Muscle layer of duodenum (tissue), 2 donors: Measurements from ENCODE around the gene PCGF6.
A peak's percentile ranks its signal among the peaks of the same experiment; 100 is the strongest.
"Not testable (repeated sequence)": the region's sequence is repeated elsewhere in the genome, so short reads cannot be mapped to it uniquely, and the experiment has no call there.

ENCODE experiments used
- H3K27ac ChIP-seq: one replicate; pipeline ENCODE4 v1.7.0; 2013; ENCODE audit warnings: mild to moderate bottlenecking, low read length
- H3K27me3 ChIP-seq: one replicate; pipeline ENCODE4 v1.7.0; 2013; ENCODE audit warnings: low read depth, mild to moderate bottlenecking, control low read depth, low read length
- H3K36me3 ChIP-seq, 2 donors: one replicate each; pipeline ENCODE4 v1.7.0; 2013; ENCODE audit warnings: low read length in 2 of 2, control low read depth in 1 of 2, mild to moderate bottlenecking in 1 of 2; ENCODE audit not compliant: insufficient read depth in 2 of 2, control insufficient read depth in 1 of 2
- H3K4me1 ChIP-seq, 2 donors: one replicate each; pipeline ENCODE4 v1.7.0; 2013; ENCODE audit warnings: low read length in 2 of 2, mild to moderate bottlenecking in 2 of 2, control low read depth in 1 of 2, moderate library complexity in 1 of 2; ENCODE audit not compliant: insufficient read depth in 2 of 2, control insufficient read depth in 1 of 2
- H3K4me3 ChIP-seq, 2 donors: one replicate each; pipeline ENCODE4 v1.7.0; 2013; ENCODE audit warnings: low read length in 2 of 2, low read depth in 1 of 2, mild to moderate bottlenecking in 1 of 2
- H3K9me3 ChIP-seq, 2 donors: one replicate each; pipeline ENCODE4 v1.7.0; 2013; ENCODE audit warnings: low read length in 2 of 2, control low read depth in 1 of 2, mild to moderate bottlenecking in 1 of 2; ENCODE audit not compliant: control insufficient read depth in 1 of 2
- donor health status: healthy.

Gene PCGF6

DNA sequence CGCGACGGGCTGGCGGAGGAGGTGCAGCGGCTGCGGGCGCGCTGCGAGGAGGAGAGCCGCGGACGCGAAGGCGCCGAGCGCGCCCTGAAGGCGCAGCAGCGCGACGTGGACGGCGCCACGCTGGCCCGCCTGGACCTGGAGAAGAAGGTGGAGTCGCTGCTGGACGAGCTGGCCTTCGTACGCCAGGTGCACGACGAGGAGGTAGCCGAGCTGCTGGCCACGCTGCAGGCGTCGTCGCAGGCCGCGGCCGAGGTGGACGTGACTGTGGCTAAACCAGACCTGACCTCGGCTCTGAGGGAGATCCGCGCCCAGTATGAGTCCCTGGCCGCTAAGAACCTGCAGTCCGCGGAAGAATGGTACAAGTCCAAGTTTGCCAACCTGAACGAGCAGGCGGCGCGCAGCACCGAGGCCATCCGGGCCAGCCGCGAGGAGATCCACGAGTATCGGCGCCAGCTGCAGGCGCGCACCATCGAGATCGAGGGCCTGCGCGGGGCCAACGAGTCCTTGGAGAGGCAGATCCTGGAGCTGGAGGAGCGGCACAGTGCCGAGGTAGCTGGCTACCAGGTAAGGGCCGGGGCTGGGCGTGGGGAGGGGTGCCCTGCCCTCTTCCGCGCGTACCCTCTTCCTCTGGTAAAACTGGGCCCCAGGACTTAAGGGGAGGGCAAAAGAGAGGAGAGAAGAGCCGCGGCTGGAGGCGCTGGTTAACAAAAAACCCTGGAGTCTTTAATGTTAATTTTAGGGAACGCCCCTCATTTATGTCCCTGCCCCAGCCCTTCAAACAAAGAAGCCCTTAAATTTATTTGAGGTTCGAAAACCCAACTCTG, 73.0 kb downstream of the PCGF6 start:
- Histone ChIP-seq H3K4me3 (peak overlapping the region in 1 of 2 donors; percentile 62), H3K4me1 (peaks cover 0 to 16% of the 10 kb centered on the region in 2 donors), H3K9me3 (peaks cover 0 to 4% of the 10 kb centered on the region in 2 donors), H3K27me3 (peaks cover 47% of the 10 kb centered on the region), H3K27ac (no peak overlapping the region), H3K36me3 (no peaks in the 10 kb centered on the region)

- H3K27me3 ChIP-seq: peaks cover 47% of the 10 kb centered on the region
- H3K36me3 ChIP-seq: no peaks in the 10 kb centered on the region
- no peak within 1 kb of the TSS for H3K27ac ChIP-seq
- H3K4me3 ChIP-seq: peak within 1 kb of the TSS in 1 of 2 donors; percentile 62
- H3K9me3 ChIP-seq: peaks cover 0 to 4% of the 10 kb centered on the region in 2 donors
- peaks cover 0 to 16% of the 10 kb centered on the region in 2 donors for H3K4me1 ChIP-seq
Observed at GRCh38 chr10:103276896-103277712, 73.8 kb downstream of the PCGF6 start, which contains the start of gene INA. TSS of gene INA (plus strand) at chr10:103277138. CDS start at chr10:103277212, 74 bp downstream.

DNA sequence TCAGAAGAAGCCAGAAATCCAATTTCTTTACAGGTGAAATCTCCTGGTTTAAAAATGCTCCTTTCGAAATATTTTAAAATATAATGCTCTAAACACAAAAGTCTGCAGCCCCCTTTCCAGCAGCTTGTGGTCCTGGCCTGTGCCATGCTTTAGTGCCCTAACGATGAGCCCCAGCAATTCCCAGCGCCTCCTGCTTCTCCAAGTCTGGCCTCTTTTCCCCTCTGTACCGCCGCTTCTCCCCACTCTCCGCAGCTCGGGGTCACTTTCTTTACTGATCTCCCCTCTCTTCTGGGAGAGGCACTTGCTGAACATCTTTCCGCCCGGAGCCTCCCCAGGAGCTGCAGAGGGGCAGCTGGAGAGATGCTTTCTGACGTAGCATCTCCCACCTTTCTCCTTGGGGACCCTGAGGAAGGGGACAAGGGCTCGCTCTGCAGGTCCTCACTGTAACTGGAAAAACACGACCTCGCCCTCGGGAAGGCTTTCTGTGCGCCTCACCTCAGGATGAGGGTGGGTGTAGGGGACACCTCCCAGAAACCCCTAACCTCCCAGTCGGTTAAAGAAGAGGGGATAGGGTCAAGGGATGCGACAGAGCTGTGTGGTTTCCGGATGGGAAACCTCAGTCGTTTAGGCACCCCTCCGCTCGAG, 74.6 kb downstream of the PCGF6 start:
- Histone ChIP-seq H3K36me3 (no peaks in the 10 kb centered on the region), H3K4me1 (peaks cover 0 to 16% of the 10 kb centered on the region in 2 donors), H3K4me3 (peak overlapping the region in 1 of 2 donors; percentile 62), H3K27me3 (peaks cover 42% of the 10 kb centered on the region), H3K27ac (no peak overlapping the region), H3K9me3 (peaks cover 0 to 4% of the 10 kb centered on the region in 2 donors)

DNA sequence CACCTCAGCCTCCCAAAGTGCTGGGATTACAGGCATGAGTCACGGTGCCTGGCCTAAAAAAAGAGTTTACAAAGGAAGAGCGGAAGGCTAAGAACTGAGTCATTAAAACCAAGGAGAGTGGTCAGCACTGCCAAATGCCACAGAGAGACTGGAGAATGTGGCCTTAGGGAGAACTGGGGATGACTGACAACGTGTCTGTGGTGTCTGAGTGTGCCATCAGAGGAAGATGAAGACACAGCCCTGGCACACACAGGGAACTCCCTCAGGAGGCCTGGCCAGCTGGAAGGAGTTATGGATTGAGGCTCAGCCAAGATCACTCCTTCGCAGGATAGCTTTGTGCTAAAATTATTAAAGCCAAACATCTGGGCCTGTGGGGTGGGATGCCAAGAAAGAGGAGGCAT, 77.9 kb downstream of the PCGF6 start:
- Histone ChIP-seq H3K9me3 (peaks cover 0 to 3% of the 10 kb centered on the region in 2 donors), H3K4me1 (peaks cover 0 to 16% of the 10 kb centered on the region in 2 donors), H3K36me3 (no peaks in the 10 kb centered on the region), H3K4me3 (no peak overlapping the region), H3K27ac (no peak overlapping the region), H3K27me3 (peaks cover 27% of the 10 kb centered on the region)

GRCh38 chr10:103265717-103266329, 85.1 kb downstream of the PCGF6 start:
- Histone ChIP-seq H3K9me3 (no peaks in the 10 kb centered on the region), H3K36me3 (no peaks in the 10 kb centered on the region), H3K27me3 (no peaks in the 10 kb centered on the region), H3K27ac (no peak overlapping the region), H3K4me3 (no peak overlapping the region), H3K4me1 (no peaks in the 10 kb centered on the region)

DNA sequence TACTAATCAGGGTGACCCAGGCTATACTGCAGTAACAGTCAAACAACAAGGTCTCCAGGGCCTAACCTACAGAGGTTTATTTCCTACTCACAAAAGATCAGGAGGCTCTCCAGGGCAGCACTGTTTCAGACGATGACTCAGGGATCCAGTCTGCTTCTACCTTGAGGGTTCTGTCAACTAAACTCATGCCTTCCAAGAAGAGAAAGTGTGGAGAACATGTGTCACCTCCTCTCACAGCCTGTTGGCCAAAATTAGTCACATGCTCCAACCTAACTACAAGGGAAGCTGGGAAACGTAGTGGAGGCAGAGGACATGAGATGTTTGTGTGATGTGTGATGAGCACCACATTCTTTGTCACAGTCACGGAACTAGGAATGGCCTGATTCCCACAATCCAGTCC, 88.7 kb downstream of the PCGF6 start:
- Histone ChIP-seq H3K4me1 (no peaks in the 10 kb centered on the region), H3K36me3 (no peaks in the 10 kb centered on the region), H3K4me3 (no peak overlapping the region), H3K27ac (no peak overlapping the region), H3K9me3 (no peaks in the 10 kb centered on the region), H3K27me3 (no peaks in the 10 kb centered on the region)

- Histone ChIP-seq H3K36me3 (no peaks in the 10 kb centered on the region), H3K27me3 (no peaks in the 10 kb centered on the region), H3K4me1 (no peaks in the 10 kb centered on the region), H3K27ac (no peak overlapping the region), H3K9me3 (no peaks in the 10 kb centered on the region), H3K4me3 (no peak overlapping the region)
Observed at GRCh38 chr10:103259989-103260388, 91.0 kb downstream of the PCGF6 start.

- H3K36me3 ChIP-seq, H3K4me3 ChIP-seq, H3K27me3 ChIP-seq, H3K27ac ChIP-seq, H3K9me3 ChIP-seq, H3K4me1 ChIP-seq: not testable (repeated sequence)
Observed at GRCh38 chr10:103258928-103259327, 92.0 kb downstream of the PCGF6 start.

- no peak overlapping the region for H3K4me3 ChIP-seq
- H3K27me3 ChIP-seq: no peaks in the 10 kb centered on the region
- no peaks in the 10 kb centered on the region for H3K9me3 ChIP-seq
- H3K36me3 ChIP-seq: no peaks in the 10 kb centered on the region
- H3K4me1 ChIP-seq: no peaks in the 10 kb centered on the region
- no peak overlapping the region for H3K27ac ChIP-seq
Observed at GRCh38 chr10:103257812-103258211, 93.1 kb downstream of the PCGF6 start.

DNA sequence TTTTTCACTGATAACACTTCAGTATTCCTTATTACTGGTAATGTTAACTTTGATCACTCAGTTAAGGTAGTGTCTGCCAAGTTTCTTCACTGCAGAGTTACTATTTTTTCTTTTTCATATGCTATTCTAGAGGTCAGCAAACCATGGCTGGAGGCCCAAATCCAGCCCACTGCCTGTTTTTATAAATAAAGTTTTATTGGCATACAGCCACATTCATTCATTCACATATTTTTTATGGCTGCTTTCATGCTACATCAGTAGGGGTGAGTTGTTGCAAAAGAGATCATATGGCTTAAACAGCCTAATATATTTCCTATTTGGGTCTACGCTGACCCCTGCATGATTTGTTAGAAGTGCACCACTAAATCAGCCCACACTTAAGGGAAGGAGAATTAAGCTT, 94.3 kb downstream of the PCGF6 start:
- no peaks in the 10 kb centered on the region for H3K4me1 ChIP-seq
- H3K9me3 ChIP-seq: no peaks in the 10 kb centered on the region
- H3K27me3 ChIP-seq: no peaks in the 10 kb centered on the region
- no peak overlapping the region for H3K4me3 ChIP-seq
- no peak overlapping the region for H3K27ac ChIP-seq
- H3K36me3 ChIP-seq: no peaks in the 10 kb centered on the region
